B cell (primary cell): ENCODE results near the gene CFAP20. TPM values are rescaled to one million over a fixed set of nuclear protein-coding genes. Genes with fewer than 3 reads are reported as not detected.

ENCODE experiments used
- ATAC-seq: fragments of 200-7000 bp; cut with Tn5 transposase; one replicate; pipeline ENCODE4 v1.10.0; 2021; ENCODE audit warnings: low read depth, mild to moderate bottlenecking, moderate number of reproducible peaks, moderate library complexity
- CTCF ChIA-PET: fragments of 350-600 bp; sonication (Branson Sonifier 250); formaldehyde crosslinking; loops from one replicate; lab custom pipeline; 2021; ENCODE audit warnings: antibody characterized with exemption, inconsistent platforms; lab: Charles Lee
- POLR2A ChIA-PET: fragments of 350-600 bp; sonication (Branson Sonifier 250); formaldehyde crosslinking; loops from one replicate; lab custom pipeline; 2021; ENCODE audit warnings: antibody characterized with exemption; lab: Charles Lee
- DNase-seq: peaks from one replicate; pipeline ENCODE4 v3.0.0; 2013
- H2AFZ ChIP-seq: 2 replicates; pipeline ENCODE4 v1.6.1; 2012; ENCODE audit warnings: mild to moderate bottlenecking, low read depth, low read length; ENCODE audit not compliant: insufficient read depth, poor library complexity, severe bottlenecking
- H3K27ac ChIP-seq, 2 donors: 1 replicate in 1 of 2; 2 replicates in 1 of 2; pipeline ENCODE4 v1.5.1; 2012 to 2013; ENCODE audit warnings: low read length in 2 of 2, mild to moderate bottlenecking in 2 of 2, moderate library complexity in 1 of 2
- H3K27me3 ChIP-seq, 4 experiments: fragments of 200-600 bp in 1 of 4; sonication (generic) in 1 of 4; replicated peaks in 1 of 4; 1 replicate in 2 of 4; 2 replicates in 2 of 4; pipeline versions ENCODE4 v1.6.1 to v1.7.0; 2013 to 2016; ENCODE audit warnings: low read length in 3 of 4, mild to moderate bottlenecking in 2 of 4, mixed read lengths in 1 of 4, moderate library complexity in 1 of 4; ENCODE audit not compliant: insufficient read depth in 4 of 4, control insufficient read depth in 3 of 4; ENCODE audit errors: control extremely low read depth in 1 of 4
- H3K36me3 ChIP-seq, 2 experiments: replicated peaks in 1 of 2; 1 replicate in 1 of 2; 2 replicates in 1 of 2; pipeline versions ENCODE4 v1.6.1 to v1.7.1; 2013; ENCODE audit warnings: low read length in 1 of 2; ENCODE audit not compliant: insufficient read depth in 2 of 2, control insufficient read depth in 1 of 2; ENCODE audit errors: control extremely low read depth in 1 of 2, extremely low read depth in 1 of 2
- H3K4me1 ChIP-seq, 2 donors: fragments of 200-600 bp in 1 of 2; sonication (generic) in 1 of 2; 1 replicate in 1 of 2; 2 replicates in 1 of 2; pipeline versions ENCODE4 v1.5.1 to v1.6.1; 2013 to 2017; ENCODE audit warnings: low read length in 2 of 2; ENCODE audit not compliant: control insufficient read depth in 2 of 2, insufficient read depth in 2 of 2
- H3K4me2 ChIP-seq: replicated peaks from 2 replicates; pipeline ENCODE3; 2012; ENCODE audit warnings: mild to moderate bottlenecking, low read depth, low read length; ENCODE audit not compliant: poor library complexity, severe bottlenecking
- H3K4me3 ChIP-seq, 5 experiments: fragments of 200-600 bp in 1 of 5; sonication (generic) in 1 of 5; 1 replicate in 3 of 5; 2 replicates in 2 of 5; pipeline versions ENCODE4 v1.5.1 to v1.7.0; 2011 to 2016; ENCODE audit warnings: low read length in 4 of 5, mild to moderate bottlenecking in 4 of 5, low read depth in 2 of 5, control low read depth in 1 of 5, moderate library complexity in 1 of 5; ENCODE audit not compliant: insufficient read depth in 1 of 5; ENCODE audit errors: control extremely low read depth in 1 of 5, extremely low read depth in 1 of 5
- H3K79me2 ChIP-seq: fragments of 200-600 bp; sonication (generic); one replicate; pipeline ENCODE4 v1.6.0; 2016; ENCODE audit warnings: low read length; ENCODE audit not compliant: control insufficient read depth, insufficient read depth
- H3K9ac ChIP-seq: fragments of 200-600 bp; sonication (generic); 2 replicates; pipeline ENCODE4 v1.6.1; 2017; ENCODE audit warnings: mild to moderate bottlenecking, low read length, moderate library complexity
- H3K9me3 ChIP-seq, 3 donors: one replicate each; pipeline versions ENCODE4 v1.6.1 to v1.7.1; 2013; ENCODE audit warnings: low read length in 2 of 3; ENCODE audit not compliant: control insufficient read depth in 2 of 3, insufficient read depth in 1 of 3; ENCODE audit errors: control extremely low read depth in 1 of 3
- H4K20me1 ChIP-seq: 2 replicates; pipeline ENCODE4 v1.6.0; 2012; ENCODE audit warnings: mild to moderate bottlenecking, low read length; ENCODE audit not compliant: insufficient read depth, control insufficient read depth, poor library complexity, severe bottlenecking
- H3K27ac Mint-ChIP-seq: one replicate; pipeline ENCODE4 v1.8.0; 2021; ENCODE audit warnings: mixed read lengths
- H3K27me3 Mint-ChIP-seq: one replicate; pipeline ENCODE4 v1.8.0; 2021; ENCODE audit warnings: mixed read lengths
- H3K4me1 Mint-ChIP-seq: one replicate; pipeline ENCODE4 v1.8.0; 2021; ENCODE audit warnings: mixed read lengths
- H3K4me3 Mint-ChIP-seq: one replicate; pipeline ENCODE4 v1.8.0; 2021; ENCODE audit warnings: mixed read lengths
- H3K9me3 Mint-ChIP-seq: one replicate; pipeline ENCODE4 v1.8.0; 2022; ENCODE audit warnings: mixed read lengths; ENCODE audit not compliant: insufficient read depth
- EZH2 ChIP-seq: IDR thresholded peaks from 2 replicates; pipeline ENCODE4 v1.6.1; 2012; ENCODE audit warnings: borderline replicate concordance, low read depth, mild to moderate bottlenecking, moderate library complexity, low read length; ENCODE audit not compliant: insufficient read depth, poor library complexity, severe bottlenecking
- WGBS: methylation state at CpG from one replicate; pipeline ENCODE4 v1.1.5; 2013; ENCODE audit warnings: missing lambda C conversion rate; ENCODE audit not compliant: insufficient coverage; 5-methylcytosine and 5-hydroxymethylcytosine counted together
- intact Hi-C: fragments of 100-400 bp; cut with micrococcal nuclease; formaldehyde crosslinking; loops from one replicate; pipeline ENCODE4 v1.10.0; 2022
- polyA plus RNA-seq: library from polyadenylated mRNA; depleted of rRNA; stranded (reverse); fragments of >200 nt; gene quantifications from 2 replicates; pipeline ENCODE4 v1.2.3, GENCODE V29; 2012
- total RNA-seq, 2 donors: library from RNA; stranded (reverse); fragments of 120-200 nt in 1 of 2; gene quantifications; 1 replicate in 1 of 2; 2 replicates in 1 of 2; pipeline versions ENCODE4 v1.2.3 to v1.2.4, GENCODE V29; 2013 to 2022
- TF ChIP-seq, protein P1 (sequence below): fragments of 200-600 bp; IDR thresholded peaks from one replicate; pipeline ENCODE4 v1.8.0; 2022; ENCODE audit warnings: antibody characterized with exemption, mild to moderate bottlenecking

CFAP20 gene
- total and polyA plus RNA-seq, 2 donors (not counting 1 experiment from before 2014, with no cell fraction given) = 27.3 to 45.4 TPM

DNA sequence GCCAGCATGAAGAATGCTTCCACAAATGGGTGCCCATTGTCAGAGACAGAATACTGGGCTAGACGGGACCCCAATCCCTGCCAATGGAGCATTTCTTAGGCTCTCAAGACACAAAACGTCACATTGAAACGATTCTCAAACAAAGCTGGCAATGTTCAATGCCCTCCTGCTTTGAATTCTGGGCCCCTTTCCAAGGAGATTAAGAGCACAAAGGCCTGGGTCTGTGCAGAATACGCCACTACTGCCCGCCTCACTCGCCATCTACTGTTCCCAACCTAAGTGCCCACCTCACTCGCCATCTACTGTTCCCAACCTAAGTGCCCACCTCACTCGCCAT lies 9.7 kb downstream of the CFAP20 start:
- Histone ChIP-seq H3K27ac (no peak overlapping the region), H3K27me3 (no peaks in the 10 kb centered on the region), H4K20me1 (peaks cover 51% of the 10 kb centered on the region), H3K9me3 (no peaks in the 10 kb centered on the region), H3K9ac (no peak overlapping the region), H3K79me2 (peaks cover 58% of the 10 kb centered on the region), H3K4me2 (no peak overlapping the region), H3K36me3 (peaks cover 10 to 25% of the 10 kb centered on the region in 2 experiments), H2AFZ (no peak overlapping the region), H3K4me1 (peaks cover 4 to 9% of the 10 kb centered on the region in 2 donors), H3K4me3 (no peak overlapping the region)
- no peaks in the 10 kb centered on the region for H3K27me3 Mint-ChIP-seq
- H3K27ac Mint-ChIP-seq = no peak overlapping the region
- TF ChIP-seq EZH2 = no peak
- TF ChIP-seq, protein P1, sequence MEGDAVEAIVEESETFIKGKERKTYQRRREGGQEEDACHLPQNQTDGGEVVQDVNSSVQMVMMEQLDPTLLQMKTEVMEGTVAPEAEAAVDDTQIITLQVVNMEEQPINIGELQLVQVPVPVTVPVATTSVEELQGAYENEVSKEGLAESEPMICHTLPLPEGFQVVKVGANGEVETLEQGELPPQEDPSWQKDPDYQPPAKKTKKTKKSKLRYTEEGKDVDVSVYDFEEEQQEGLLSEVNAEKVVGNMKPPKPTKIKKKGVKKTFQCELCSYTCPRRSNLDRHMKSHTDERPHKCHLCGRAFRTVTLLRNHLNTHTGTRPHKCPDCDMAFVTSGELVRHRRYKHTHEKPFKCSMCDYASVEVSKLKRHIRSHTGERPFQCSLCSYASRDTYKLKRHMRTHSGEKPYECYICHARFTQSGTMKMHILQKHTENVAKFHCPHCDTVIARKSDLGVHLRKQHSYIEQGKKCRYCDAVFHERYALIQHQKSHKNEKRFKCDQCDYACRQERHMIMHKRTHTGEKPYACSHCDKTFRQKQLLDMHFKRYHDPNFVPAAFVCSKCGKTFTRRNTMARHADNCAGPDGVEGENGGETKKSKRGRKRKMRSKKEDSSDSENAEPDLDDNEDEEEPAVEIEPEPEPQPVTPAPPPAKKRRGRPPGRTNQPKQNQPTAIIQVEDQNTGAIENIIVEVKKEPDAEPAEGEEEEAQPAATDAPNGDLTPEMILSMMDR = no peak
- no peaks in the 10 kb centered on the region for H3K9me3 Mint-ChIP-seq
- POLR2A ChIA-PET = no interaction called here
- H3K4me1 Mint-ChIP-seq = peaks cover 32% of the 10 kb centered on the region
- no peak overlapping the region for H3K4me3 Mint-ChIP-seq
- intact Hi-C loops = no loop called here
- DNase-seq = no peak
- WGBS = 78% methylated on average over 3 of the region's 8 CpGs
- CTCF ChIA-PET = interaction anchor here (1.1 kb wide), 1 partner anchor 368 kb away, joined by 3 read pairs; no protein-coding TSS in a partner anchor
- no peak for ATAC-seq

DNA sequence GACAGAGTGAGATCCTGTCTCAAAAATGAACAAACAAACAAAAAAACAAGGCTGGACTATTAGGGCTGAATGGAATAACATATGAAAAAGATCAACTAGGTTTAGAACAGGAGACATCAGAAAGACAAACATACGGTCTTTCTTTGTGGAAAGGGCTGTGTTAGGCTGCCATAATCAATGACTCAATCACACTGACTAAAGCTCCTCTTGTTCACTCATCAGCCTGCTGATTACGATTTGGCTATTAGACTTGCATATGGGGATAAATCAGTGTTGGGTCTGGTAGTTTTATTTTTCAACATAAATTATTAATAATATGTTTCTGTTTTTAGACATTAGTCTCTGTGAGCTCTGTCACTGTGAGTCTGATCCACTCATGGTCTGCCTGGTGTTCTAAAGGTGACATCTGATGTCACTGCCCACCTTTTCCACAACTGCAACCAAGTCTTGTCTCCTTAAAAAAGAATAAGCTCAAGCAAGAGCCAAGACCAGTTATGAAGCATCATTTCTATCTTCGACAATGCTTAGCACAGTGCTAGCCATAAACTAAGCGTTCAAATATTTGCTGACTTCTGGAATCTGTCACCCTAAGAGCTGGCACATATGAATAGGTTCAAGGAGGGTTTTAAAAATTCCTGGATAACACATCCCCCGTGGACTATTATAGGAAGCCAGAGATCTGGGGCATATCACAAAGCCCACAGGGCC lies 10.2 kb downstream of the CFAP20 start:
- H3K4me1 Mint-ChIP-seq = peaks cover 27% of the 10 kb centered on the region
- ChIA-PET CTCF (interaction anchor here (1.1 kb wide), 1 partner anchor 369 kb away, joined by 3 read pairs; no protein-coding TSS in a partner anchor), POLR2A (no interaction called here)
- peaks cover 4 to 9% of the 10 kb centered on the region in 2 donors for H3K4me1 ChIP-seq
- H3K4me2 ChIP-seq = no peak overlapping the region
- H3K27ac Mint-ChIP-seq = no peak overlapping the region
- peaks cover 10 to 27% of the 10 kb centered on the region in 2 experiments for H3K36me3 ChIP-seq
- H3K27me3 Mint-ChIP-seq = no peaks in the 10 kb centered on the region
- no peaks in the 10 kb centered on the region for H3K9me3 Mint-ChIP-seq
- no peak overlapping the region for H2AFZ ChIP-seq
- H3K9ac ChIP-seq = no peak overlapping the region
- H3K27me3 ChIP-seq = no peaks in the 10 kb centered on the region
- H4K20me1 ChIP-seq = peaks cover 51% of the 10 kb centered on the region
- 100% methylated on average over 3 of the region's 5 CpGs for WGBS
- no peak for ATAC-seq
- no peak overlapping the region for H3K4me3 ChIP-seq
- intact Hi-C loops = no loop called here
- H3K9me3 ChIP-seq = no peaks in the 10 kb centered on the region
- TF ChIP-seq EZH2 = no peak
- TF ChIP-seq, protein P1 = no peak
- DNase-seq = no peak
- H3K79me2 ChIP-seq = peaks cover 53% of the 10 kb centered on the region
- H3K4me3 Mint-ChIP-seq = no peak overlapping the region
- no peak overlapping the region for H3K27ac ChIP-seq
